ENCODE measurements around the gene PARD3. TPM values are rescaled to one million over a fixed set of nuclear protein-coding genes. Genes with fewer than 3 reads are reported as not detected.

Gene PARD3
- total RNA-seq, 1 donor from 2014 or later, result 58.7 TPM

DNA sequence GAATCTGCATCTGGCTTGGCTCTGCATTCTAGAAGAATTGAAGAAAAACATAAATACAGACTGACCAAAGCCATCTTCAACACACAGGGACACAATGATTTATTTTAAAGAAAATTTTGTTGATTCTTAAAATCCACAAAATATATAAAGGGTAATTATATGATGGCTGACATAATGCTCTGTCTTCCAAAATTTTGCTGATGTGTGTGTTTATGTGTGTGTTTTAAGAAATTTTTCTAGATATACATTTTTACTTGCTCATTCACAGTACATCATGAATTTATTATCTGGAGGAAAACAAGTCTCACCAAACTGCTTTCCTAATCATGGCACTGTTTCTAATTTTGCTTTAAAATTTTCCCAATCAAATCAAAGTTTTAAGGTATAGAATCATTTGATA is 442.6 kb downstream of the PARD3 start:
- Mint-ChIP-seq H3K27me3 (ENCODE audit: insufficient read depth, low read depth) (peaks cover 3% of the 10 kb centered on the region), H3K27ac (no peak overlapping the region), H3K9me3 (peaks cover 16% of the 10 kb centered on the region), H3K4me3 (no peak overlapping the region), H3K36me3 (peaks cover 44% of the 10 kb centered on the region), H3K4me1 (peaks cover 13% of the 10 kb centered on the region)
- Histone ChIP-seq H3K9me3 (ENCODE audit: low read depth) (peaks cover 5% of the 10 kb centered on the region), H3K4me1 (no peaks in the 10 kb centered on the region), H3K27ac (no peak overlapping the region), H4K20me1 (ENCODE audit: low read depth) (no peaks in the 10 kb centered on the region), H3F3A (ENCODE audit: low read depth) (peaks cover 4% of the 10 kb centered on the region), H2AFZ (replicated peaks) (no peak overlapping the region), H3K79me2 (ENCODE audit: low read depth) (no peaks in the 10 kb centered on the region), H3K9ac (no peak overlapping the region), H3K27me3 (no peaks in the 10 kb centered on the region), H3K4me2 (no peak overlapping the region), H3K4me3 (no peak overlapping the region), H3K36me3 (peaks cover 11% of the 10 kb centered on the region)
- DNase-seq (ENCODE audit: low spot score), result no peak
- TF ChIP-seq EZH2phosphoT487 (IDR thresholded peaks at IDR 0.05) (no peak), CTCF (IDR thresholded peaks at IDR 0.05) (no peak), EZH2 (IDR thresholded peaks at IDR 0.05) (no peak)

- H3K27ac Mint-ChIP-seq, result no peak overlapping the region
- peaks cover 16% of the 10 kb centered on the region for H3K9me3 Mint-ChIP-seq
- Histone ChIP-seq H3K27me3 (no peaks in the 10 kb centered on the region), H3K79me2 (ENCODE audit: low read depth) (no peaks in the 10 kb centered on the region), H3F3A (ENCODE audit: low read depth) (no peaks in the 10 kb centered on the region), H4K20me1 (ENCODE audit: low read depth) (no peaks in the 10 kb centered on the region), H3K4me1 (no peaks in the 10 kb centered on the region), H3K9me3 (ENCODE audit: low read depth) (peaks cover 5% of the 10 kb centered on the region), H3K27ac (no peak overlapping the region), H2AFZ (replicated peaks) (no peak overlapping the region), H3K4me2 (no peak overlapping the region), H3K36me3 (peaks cover 8% of the 10 kb centered on the region), H3K4me3 (no peak overlapping the region), H3K9ac (no peak overlapping the region)
- peaks cover 7% of the 10 kb centered on the region for H3K4me1 Mint-ChIP-seq
- DNase-seq (ENCODE audit: low spot score), result no peak
- TF ChIP-seq CTCF (IDR thresholded peaks at IDR 0.05), result no peak
- TF ChIP-seq EZH2phosphoT487 (IDR thresholded peaks at IDR 0.05), result no peak
- TF ChIP-seq EZH2 (IDR thresholded peaks at IDR 0.05), result no peak
- peaks cover 53% of the 10 kb centered on the region for H3K36me3 Mint-ChIP-seq
- H3K27me3 Mint-ChIP-seq (ENCODE audit: insufficient read depth, low read depth), result peaks cover 3% of the 10 kb centered on the region
- H3K4me3 Mint-ChIP-seq, result no peak overlapping the region
These were observed 445.0 kb downstream of the PARD3 start for GRCh38 chr10:34370126-34370525.

DNA sequence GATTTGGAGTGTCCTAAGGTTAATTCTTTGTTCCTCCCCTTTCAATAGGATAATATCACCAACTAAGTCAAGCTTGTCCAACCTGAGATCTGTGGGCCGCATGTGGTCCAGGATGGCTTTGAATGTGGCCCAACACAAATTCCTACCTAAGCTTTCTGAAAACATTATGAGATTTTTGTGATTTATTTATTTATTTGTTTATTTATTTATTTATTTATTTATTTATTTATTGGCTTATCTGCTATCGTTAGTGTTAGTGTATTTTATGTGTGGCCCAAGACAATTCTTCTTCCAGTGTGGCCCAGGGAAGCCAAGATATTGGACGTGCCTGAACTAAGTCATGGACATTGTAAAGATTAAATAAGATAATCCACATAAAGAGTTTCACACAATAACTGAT is 446.0 kb downstream of the PARD3 start:
- Histone ChIP-seq H3K79me2 (ENCODE audit: low read depth) (no peaks in the 10 kb centered on the region), H3K4me1 (no peaks in the 10 kb centered on the region), H2AFZ (replicated peaks) (no peak overlapping the region), H4K20me1 (ENCODE audit: low read depth) (no peaks in the 10 kb centered on the region), H3F3A (ENCODE audit: low read depth) (no peaks in the 10 kb centered on the region), H3K9me3 (ENCODE audit: low read depth) (peaks cover 5% of the 10 kb centered on the region), H3K4me2 (no peak overlapping the region), H3K36me3 (peaks cover 8% of the 10 kb centered on the region), H3K27ac (no peak overlapping the region), H3K27me3 (no peaks in the 10 kb centered on the region), H3K4me3 (no peak overlapping the region), H3K9ac (no peak overlapping the region)
- no peak overlapping the region for H3K4me3 Mint-ChIP-seq
- DNase-seq (ENCODE audit: low spot score), result no peak
- peaks cover 16% of the 10 kb centered on the region for H3K9me3 Mint-ChIP-seq
- peaks cover 51% of the 10 kb centered on the region for H3K36me3 Mint-ChIP-seq
- peaks cover 3% of the 10 kb centered on the region for H3K27me3 Mint-ChIP-seq (ENCODE audit: insufficient read depth, low read depth)
- no peak overlapping the region for H3K27ac Mint-ChIP-seq
- peaks cover 7% of the 10 kb centered on the region for H3K4me1 Mint-ChIP-seq
- no peak for TF ChIP-seq CTCF (IDR thresholded peaks at IDR 0.05)
- TF ChIP-seq EZH2 (IDR thresholded peaks at IDR 0.05), result no peak
- TF ChIP-seq EZH2phosphoT487 (IDR thresholded peaks at IDR 0.05), result no peak

Measured in neural progenitor cell (in vitro differentiated cells).